ENCODE data around the gene IMMP2L.

The IMMP2L gene

GRCh38 chr7:111173528-111173927, 388.8 kb downstream of the IMMP2L start:
- no peaks in the 10 kb centered on the region for H3K27me3 ChIP-seq
- H3K27ac ChIP-seq, result no peak overlapping the region
- no peaks in the 10 kb centered on the region for H3K36me3 ChIP-seq
- no peaks in the 10 kb centered on the region for H3K9me3 ChIP-seq
- TF ChIP-seq CTCF (IDR thresholded peaks at IDR 0.05), result no peak
- no peak overlapping the region for H3K4me3 ChIP-seq (ENCODE audit: low read depth in 1 of 2, low read length in 1 of 2)
- H3K4me1 ChIP-seq (ENCODE audit: control insufficient read depth in 1 of 2, insufficient read depth in 1 of 2, low read depth in 1 of 2, low read length in 1 of 2), result no peaks in the 10 kb centered on the region

GRCh38 chr7:111172564-111173257, 389.6 kb downstream of the IMMP2L start:
- Histone ChIP-seq H3K36me3 (no peaks in the 10 kb centered on the region), H3K27me3 (no peaks in the 10 kb centered on the region), H3K4me3 (ENCODE audit: low read depth in 1 of 2, low read length in 1 of 2) (no peak overlapping the region), H3K27ac (no peak overlapping the region), H3K9me3 (no peaks in the 10 kb centered on the region), H3K4me1 (ENCODE audit: control insufficient read depth in 1 of 2, insufficient read depth in 1 of 2, low read depth in 1 of 2, low read length in 1 of 2) (no peaks in the 10 kb centered on the region)
- TF ChIP-seq CTCF (IDR thresholded peaks at IDR 0.05), result no peak

GRCh38 chr7:111168182-111168581, 394.1 kb downstream of the IMMP2L start:
- Histone ChIP-seq H3K27ac (no peak overlapping the region), H3K4me3 (ENCODE audit: low read depth in 1 of 2, low read length in 1 of 2) (no peak overlapping the region), H3K27me3 (no peaks in the 10 kb centered on the region), H3K9me3 (no peaks in the 10 kb centered on the region), H3K4me1 (ENCODE audit: control insufficient read depth in 1 of 2, insufficient read depth in 1 of 2, low read depth in 1 of 2, low read length in 1 of 2) (no peaks in the 10 kb centered on the region), H3K36me3 (no peaks in the 10 kb centered on the region)
- TF ChIP-seq CTCF (IDR thresholded peaks at IDR 0.05), result no peak

- Histone ChIP-seq H3K4me3 (ENCODE audit: low read depth in 1 of 2, low read length in 1 of 2) (no peak overlapping the region), H3K9me3 (no peaks in the 10 kb centered on the region), H3K36me3 (no peaks in the 10 kb centered on the region), H3K4me1 (ENCODE audit: control insufficient read depth in 1 of 2, insufficient read depth in 1 of 2, low read depth in 1 of 2, low read length in 1 of 2) (no peaks in the 10 kb centered on the region), H3K27me3 (no peaks in the 10 kb centered on the region), H3K27ac (no peak overlapping the region)
- TF ChIP-seq CTCF (IDR thresholded peaks at IDR 0.05), result no peak
These were observed 397.9 kb downstream of the IMMP2L start for GRCh38 chr7:111164442-111164841.

GRCh38 chr7:111162692-111163091, 399.6 kb downstream of the IMMP2L start:
- TF ChIP-seq CTCF (IDR thresholded peaks at IDR 0.05), result no peak
- H3K27ac ChIP-seq, result no peak overlapping the region
- H3K27me3 ChIP-seq, result no peaks in the 10 kb centered on the region
- no peak overlapping the region for H3K4me3 ChIP-seq (ENCODE audit: low read depth in 1 of 2, low read length in 1 of 2)
- no peaks in the 10 kb centered on the region for H3K4me1 ChIP-seq (ENCODE audit: control insufficient read depth in 1 of 2, insufficient read depth in 1 of 2, low read depth in 1 of 2, low read length in 1 of 2)
- H3K36me3 ChIP-seq, result no peaks in the 10 kb centered on the region
- no peaks in the 10 kb centered on the region for H3K9me3 ChIP-seq
